Activated CD4-positive, alpha-beta T cell treated with anti-CD3 and anti-CD28 coated beads, Interleukin-2, amount 50 U/mL, for 24 hours (primary cell): Measurements from ENCODE around the gene TNFRSF8.

ENCODE experiments used
- DNase-seq, 2 donors: peaks; one replicate each; pipeline ENCODE4 v3.0.0-alpha.2; 2020; ENCODE audit warnings: low read depth in 1 of 2, low spot score in 1 of 2

TNFRSF8 gene

DNA sequence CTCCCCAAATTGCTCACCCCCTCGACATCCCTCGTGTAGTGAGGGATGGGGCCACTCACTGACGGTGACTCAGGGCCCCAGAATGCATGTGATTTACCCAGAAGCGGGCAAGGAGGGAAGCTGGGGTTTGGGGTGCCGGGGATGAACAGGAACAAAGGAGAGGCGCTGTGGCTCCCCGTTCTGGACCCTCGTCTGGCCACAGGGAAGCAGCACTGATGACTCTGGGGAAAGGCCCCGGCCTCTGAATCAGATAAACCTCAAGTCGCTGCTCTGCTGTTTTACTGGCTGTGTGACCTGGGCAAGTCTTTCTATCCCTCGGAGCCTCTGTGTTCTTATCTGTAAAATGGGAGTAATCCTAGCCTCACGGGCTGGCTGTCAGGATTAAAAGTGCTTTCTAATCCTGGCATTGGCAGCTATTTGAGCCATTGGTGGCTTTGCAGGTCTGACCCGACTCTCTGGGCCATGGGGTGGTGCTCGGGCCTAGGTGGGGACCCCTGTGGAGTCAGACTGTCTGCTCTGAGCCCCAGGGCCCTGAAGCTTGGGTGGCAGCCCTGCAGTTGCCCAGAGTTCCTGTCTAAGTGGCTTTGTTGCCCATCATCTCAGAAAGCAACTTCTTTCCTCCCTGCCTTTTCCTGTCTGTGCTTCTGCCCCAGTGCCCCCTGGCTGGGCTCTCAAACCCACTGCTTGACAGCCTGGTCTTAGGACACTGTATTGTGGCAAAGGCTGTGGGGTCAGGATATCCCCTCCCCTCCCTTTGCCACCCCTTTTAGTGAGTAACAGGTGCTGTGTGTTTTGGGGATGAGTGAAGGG lies 109.1 kb downstream of the TNFRSF8 start:
- no peak for DNase-seq

DNA sequence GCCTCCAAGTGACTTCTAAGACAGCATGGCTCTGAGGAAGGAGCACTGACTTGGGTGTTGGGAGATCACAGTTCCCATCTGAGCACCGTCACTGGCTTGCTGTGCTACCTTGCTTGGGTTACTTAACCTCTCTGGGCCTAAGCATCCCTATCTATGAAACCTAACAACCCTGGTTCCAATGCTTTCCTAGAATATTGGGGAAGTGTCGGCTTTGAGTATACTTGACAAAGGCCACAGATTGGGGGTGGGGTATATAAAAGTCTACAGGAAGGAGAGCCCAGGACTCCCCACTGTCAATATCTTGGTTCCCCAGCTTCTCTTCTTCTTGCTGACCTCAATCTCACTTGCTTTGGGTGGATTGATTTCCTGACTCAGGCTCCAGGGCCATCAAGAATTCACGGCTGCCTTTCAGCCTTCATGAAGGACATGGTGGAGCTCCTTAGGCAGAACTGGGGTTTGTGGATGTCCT lies 110.0 kb downstream of the TNFRSF8 start:
- no peak for DNase-seq

DNA sequence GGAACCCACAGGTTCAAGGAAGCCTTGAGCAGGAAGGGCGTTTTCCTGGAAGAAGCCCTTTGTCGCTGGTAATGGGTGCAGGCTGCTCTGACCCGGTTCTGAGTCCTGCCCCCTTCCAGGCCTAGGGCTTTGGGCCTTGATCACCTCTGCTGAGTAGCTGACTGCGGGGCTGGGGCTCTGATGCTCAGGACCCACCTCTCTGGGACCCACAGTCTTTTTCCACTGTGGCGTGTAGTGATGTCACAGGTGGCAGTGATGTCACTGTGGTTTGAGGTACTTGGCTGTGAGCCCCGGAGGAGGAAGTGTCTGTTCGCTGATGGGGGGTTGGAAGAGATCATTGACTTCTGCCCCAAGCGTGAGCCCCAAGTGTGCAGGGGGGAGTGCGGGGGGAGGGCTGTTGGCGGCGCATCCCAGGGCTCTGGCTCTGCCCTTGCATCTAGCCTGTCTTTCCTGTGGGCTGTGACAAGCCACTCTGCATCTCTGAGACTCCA lies 110.6 kb downstream of the TNFRSF8 start:
- DNase-seq = peak; percentile 66 to 84

DNA sequence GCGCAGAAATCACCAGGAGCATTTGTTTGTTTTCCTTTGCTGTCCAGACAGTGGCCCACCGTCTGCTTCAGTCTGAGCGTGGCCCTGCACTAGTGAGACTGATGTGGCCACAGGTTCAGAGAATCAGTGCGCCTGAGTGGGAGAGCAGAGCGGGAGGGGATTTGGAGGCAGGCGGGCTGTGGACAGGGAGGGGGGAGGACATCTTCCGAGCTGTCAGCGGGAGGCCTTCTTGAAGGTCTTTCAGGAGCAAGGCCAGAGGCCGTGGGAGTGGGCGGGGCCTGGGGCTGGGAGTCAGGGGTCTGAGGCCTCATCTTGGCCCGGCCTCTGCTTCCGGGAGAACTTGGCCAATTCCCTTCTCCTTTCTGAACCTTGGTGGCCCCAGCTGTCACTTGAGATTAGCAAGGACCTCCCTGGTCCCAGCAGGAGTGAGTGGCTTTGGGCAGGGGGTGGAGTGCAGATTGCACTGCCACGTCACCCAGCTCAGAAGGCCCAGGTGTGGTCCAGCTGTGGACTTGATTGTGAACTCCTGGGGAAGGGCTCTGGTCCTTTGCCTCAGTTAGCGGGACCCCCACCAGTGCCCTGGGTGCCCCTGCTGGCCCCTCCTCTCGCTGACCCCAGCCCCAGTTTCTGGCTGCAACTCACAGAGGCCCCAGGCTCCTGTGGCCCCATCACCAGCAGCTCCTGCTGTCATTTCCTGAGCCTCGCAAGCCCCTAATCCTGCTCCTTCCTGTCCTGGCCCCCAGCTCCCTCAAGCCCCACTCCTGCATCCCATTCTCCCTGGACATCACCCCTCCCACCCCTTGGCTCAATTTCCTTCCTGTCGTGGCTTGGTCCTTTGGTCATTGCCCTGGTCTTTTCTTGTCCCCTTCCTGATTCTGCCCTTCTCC lies 112.1 kb downstream of the TNFRSF8 start:
- no peak for DNase-seq

DNA sequence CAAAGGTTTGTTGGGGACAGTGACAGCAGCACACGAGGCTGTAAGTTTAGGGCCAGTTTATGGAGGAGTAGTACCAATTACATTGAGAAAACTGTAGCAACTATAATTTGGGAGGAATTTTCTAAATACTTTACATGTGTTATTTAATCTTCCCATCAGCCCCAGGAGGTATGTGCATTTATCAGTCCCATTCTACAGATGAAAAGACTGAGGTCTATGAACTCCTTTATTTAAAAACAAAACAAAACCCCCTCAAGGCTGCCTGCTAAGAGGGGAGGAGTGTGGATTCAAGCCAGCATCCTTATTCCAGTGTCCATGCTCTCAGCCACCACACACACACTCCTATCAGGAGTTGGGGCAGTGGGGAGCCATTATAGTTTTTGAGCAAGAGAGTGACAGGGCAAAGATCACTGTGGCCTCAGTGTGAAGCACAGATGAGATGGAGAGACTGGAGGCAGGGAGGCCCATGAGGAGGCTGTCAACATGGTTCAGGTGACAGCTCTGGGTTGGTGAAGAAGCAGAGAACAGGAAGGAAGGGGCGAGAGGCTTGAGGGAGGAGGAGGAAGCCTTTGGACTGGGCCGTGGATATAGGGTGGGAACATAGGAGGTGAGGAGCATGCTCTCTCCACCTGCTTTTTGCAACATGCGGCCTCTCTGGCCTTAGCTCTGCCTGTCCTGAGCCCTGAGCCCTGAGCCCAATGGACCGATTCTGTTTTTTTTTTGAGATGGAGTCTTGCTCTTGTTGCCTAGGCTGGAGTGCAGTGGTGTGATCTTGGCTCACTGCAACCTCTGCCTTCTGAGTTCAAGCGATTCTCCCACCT lies 113.4 kb downstream of the TNFRSF8 start:
- DNase-seq = no peak

DNA sequence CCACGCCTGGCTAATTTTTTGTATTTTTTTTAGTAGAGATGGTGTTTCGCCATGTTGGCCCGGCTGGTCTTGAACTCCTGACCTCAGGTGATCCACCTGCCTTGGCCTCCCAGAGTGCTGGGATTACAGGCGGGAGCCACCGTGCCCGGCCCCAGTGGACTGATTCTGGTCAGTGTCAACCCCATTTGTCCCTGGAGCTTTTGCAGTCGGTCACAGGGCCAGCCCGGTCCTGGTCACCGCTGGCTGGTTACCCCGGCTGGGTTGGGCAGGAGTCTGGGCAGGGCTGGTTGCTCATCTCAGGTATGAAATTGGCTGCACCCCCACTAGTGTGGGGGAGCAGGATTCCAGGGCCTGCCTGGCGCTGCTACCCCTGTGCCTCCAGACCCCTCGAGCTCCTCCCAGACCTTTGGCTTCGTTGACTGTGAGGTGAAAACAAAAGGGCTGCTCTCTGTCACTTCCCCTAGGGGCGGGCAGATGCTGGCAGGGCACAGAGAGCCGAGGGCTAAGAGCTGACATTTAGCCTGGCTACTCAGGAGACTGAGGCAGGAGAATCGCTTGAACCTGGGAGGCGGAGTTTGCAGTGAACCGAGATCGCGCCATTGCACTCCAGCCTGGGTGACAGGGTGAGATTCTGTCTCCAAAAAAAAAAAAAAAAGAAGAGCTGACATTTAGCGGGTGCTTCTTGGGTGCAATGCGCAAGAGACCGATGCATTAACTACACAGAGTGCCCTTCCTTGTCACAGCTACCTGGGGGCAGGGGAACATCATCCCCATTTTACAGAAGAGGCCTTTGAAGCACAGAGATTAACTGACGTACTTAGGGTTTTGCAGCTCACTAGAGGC lies 114.3 kb downstream of the TNFRSF8 start:
- no peak for DNase-seq

DNA sequence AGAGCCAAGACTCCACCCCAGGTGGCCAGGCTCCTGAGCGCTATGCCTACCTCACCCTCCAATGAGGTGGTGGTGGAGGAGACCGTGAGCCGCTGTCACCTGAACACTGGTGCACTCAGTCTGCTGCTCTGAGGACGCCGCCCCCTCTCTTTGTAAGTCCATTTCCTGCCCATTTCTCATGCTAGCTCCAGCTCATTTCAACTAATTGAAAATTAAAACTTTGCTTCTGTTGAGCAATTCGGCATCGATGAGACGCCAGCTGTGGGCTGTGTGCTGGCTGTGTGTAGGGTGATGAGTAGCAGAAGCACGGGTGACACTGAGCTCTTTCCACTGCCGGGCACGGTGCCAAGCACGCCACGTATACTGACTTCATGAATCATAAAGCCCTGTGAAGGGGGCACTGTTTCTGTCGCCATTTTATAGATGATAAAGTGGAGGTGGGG lies 114.9 kb downstream of the TNFRSF8 start:
- DNase-seq = peak; percentile 90 to 93

DNA sequence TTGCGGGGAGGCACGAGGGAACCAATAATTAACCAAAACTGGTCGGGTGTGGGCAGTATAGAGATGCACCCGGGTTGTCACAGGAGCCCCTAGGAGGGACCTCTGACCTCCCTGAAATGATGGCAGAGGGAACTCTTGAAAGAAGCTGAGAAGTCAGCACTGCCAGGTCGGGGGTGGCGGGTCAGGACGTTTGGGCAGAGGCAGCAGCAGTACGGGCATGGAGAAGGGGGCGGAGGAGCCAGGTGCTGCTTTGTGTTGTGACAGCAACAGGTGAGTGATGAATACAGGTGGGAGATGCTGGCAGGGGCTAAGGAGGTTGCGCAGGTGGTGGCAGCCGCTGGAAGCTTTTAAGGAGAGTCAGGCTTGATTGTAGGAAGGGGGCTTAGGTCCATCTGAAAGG lies 115.4 kb downstream of the TNFRSF8 start:
- DNase-seq = no peak

DNA sequence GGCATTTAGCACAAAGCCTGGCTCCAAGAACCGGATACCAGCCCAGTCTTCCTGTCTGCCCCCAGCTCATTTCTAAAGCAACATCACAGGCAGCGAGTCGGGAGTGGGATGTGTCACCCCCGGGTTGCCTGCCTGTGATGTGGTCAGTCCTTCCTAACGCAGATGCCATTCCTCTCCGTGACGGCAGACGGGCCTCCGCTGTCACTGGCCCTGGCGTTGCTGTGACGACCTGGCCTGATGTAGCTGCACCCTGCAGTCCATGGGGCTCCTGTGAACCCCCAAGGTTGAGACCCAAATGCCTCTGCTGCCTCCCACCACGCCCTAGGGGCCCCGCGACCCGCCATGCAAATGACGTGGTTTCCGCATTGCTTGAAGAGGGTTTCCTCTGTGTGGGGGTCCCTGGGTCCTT lies 116.0 kb downstream of the TNFRSF8 start:
- peak; percentile 46 to 77 for DNase-seq

DNA sequence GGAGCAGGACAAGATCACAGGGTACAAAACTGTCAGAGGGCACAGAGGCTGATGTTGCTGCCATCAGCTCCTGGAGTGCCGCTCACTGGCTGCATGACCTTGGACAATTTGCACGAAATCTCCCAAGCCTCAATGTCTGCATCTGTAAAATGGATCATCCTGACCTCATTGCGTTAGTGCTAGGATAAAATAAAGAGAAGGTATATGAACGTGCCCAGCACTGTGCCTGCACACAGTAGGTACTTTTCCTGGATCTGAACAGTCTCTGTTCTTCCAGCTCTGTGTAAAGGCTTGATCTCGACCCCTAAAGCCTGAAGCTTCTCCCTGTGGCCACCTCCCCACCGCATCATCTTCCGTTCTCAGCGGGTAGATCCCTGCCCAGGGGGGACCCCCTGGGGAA lies 116.6 kb downstream of the TNFRSF8 start:
- DNase-seq = no peak

DNA sequence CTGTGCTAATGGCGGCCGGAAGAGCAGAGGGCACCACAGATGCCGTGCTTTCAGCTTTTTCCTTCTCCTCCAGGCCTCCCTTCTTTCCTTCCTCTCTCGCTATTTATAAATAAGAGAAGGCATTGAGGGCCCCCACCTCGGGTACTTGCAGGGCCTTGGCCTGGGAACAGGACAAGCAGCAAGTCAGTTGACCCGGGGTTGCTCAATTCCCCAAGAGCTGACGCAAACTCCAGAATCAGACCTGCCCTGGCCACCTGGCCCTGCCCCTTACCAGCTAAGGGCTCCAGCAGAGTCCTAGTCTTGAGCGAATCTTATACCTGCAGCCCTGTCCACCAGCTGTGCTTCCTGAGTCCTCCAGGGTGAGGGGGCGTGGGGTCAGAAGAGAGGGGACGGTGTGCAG lies 117.2 kb downstream of the TNFRSF8 start:
- no peak for DNase-seq

DNA sequence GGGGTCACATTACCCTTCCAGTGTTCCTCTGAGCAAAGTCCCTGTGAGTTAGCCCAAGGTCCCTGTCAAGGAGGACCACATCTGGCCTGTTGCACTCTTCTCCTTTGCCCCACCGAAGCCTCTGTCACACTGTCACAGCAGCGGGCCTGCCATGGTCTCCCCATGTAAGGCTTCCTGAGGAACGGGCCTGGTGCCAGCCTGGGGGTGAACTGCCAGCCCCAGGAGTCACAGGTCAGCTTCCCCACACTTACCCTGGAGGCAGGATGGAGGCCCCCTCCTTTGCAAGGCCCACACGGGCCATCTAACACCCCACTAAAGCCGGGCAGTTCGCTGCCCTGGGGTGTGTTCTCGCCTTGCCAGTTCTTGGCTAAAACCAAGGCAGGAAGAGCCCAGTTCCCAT lies 117.8 kb downstream of the TNFRSF8 start:
- DNase-seq = no peak

DNA sequence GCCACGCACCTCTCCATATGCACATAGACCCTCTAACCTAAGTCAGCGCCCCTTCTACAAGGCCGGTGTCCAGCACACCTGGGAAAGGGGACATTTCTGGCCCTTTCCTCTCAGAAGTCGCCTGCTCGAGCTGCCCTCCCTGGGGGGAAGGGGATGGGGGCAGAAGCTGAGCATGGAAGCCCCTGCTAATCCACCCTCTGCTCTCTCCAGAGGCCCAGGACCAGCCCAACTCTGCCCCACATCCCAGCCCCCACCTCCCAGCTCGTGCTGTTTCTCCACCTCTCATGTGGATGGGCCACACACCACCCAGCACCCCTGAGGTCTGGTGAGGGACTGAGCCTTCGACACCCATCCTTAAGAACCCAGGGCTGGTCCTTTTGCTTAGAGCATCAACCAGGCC lies 118.5 kb downstream of the TNFRSF8 start:
- DNase-seq = no peak

DNA sequence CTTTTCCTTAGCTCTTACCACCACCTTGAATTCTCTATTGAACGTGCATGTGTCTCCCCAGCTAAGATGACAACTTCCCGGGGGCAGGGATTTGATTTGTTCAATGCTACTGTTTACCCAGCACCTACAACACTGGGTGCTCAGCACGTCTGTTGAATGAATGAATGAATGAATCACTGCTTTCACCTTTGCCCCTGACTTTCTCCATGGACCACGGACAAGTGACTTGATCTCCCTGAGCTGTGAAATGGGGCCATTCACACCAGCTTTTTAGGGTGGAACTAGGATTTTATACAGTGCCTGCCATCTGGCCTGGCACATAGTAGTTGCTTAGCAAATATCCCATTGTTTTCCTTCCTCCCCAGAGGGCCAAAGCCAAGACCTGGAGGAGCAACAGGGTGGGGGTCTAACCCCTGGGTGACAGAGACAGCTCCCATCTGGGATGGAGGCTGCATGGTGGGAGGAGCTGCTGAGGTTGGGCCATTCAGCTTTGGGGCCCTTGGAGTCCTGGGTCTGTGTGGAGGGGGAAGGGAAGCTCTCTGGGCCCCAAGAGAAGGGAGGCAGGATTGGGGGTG lies 119.4 kb downstream of the TNFRSF8 start:
- no peak for DNase-seq

DNA sequence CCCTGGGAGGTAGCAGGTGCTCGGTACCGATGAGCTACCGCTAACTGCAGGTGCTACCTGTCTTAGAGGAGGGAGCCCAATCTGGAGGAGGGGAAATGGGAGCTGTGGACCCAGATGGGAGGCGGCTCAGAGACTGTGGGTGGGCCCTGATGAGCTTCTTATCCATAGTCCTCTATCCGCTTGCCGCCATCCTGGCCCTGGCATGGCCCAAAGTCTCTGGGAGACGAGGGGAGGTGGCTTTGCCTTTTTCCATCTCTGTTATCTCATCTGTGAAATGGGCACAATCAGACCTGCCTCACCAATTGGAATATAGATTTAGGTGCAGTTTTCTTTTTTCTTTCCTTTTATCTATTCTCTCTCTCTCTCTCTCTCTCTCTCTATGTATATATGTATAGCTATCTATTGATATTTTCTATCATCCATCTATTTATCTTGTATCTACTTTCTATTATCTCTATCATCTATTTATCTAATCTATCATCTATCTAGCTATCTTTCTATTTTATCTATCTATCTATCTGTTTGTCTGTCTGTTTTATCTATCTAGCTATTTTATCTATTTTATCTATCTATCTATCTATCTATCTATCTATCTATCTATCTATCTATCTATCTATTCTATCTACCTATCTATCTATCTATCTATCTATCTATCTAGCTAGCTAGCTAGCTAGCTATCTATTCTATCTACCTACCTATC lies 120.1 kb downstream of the TNFRSF8 start:
- DNase-seq = no peak

DNA sequence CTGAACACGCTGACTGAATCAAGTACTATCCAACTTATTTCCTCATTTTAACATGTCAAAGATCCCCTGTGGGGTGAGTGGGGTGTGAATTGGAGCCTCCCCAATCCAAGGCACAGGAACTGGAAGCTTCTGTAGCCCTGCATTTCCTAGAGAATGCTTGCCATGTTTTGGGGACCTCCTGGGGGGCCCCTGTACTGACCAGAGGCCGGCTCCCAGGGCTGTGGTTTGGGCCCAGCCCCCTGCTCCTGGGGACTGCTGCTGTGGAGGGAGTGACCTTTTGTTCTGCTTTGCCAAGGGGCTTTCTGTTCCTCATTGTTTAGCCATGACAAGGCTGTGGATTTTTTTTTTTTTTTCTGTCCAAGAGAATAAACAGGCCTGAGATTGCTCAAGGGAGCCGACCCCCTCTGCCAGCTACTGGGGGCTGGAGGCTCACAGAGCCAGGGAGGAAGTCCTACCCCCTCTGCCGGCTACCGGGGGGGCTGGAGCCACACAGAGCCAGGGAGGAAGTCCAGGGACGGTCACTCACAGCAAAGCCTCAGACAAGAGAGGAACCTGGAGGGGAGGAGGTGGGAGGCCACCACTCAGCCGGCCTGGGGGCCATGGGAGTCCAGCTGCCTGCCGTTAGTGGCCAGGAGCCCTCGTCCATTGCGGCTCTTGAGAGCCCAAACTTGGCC lies 121.0 kb downstream of the TNFRSF8 start:
- no peak for DNase-seq

DNA sequence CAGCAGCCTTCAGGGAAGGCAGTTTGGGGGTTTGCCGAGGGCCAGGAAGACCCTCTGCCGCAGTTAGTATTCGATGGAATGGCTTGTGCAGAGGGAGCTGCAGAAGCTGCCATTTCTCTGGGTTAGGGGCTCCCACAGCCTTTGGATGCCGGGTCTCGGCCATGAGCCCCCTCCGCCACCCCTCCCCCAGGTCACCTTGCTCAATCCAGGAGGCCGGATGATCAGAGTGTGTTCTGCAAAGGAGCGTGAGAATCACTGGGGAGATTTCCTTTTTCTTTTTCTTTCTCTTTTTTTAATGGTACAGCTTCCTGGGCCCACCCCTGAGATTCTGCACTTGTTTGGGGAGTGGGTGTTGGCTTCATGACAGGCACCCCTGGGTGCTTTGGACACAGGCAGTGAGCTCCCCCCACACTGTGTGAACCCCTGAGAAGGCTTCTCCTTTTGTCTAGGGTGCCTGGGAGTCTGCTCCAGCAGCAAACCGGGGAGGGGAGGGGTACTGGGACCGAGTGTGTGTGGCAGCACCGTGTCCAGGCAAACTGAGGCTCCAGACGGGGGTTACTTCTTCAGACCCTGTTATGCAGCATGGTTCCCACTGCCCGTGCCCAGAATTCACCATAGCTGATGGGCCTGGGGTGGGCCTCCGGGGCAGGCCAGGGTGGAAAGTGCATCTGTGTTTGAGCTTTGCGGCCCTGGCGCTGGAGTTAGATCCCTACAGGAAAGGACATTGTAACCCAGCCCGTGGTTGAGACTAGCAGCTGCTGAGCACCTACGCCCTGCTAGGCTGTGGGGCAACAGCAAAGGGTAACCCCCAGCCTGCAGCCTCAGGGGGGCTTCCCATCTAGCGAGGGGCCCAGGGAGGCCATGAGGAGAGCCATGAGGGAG lies 122.2 kb downstream of the TNFRSF8 start:
- no peak for DNase-seq
